Measurements from ENCODE around the gene BCAS3.
"Not testable (repeated sequence)": the region's sequence is repeated elsewhere in the genome, so short reads cannot be mapped to it uniquely, and the experiment has no call there.

BCAS3 gene

GRCh38 chr17:61223725-61224124 lies 546.1 kb downstream of the BCAS3 start:
- DNase-seq (ENCODE audit: low read depth, low spot score): no peak

GRCh38 chr17:61225178-61225882 lies 547.7 kb downstream of the BCAS3 start:
- no peak for DNase-seq (ENCODE audit: low read depth, low spot score)

- DNase-seq (ENCODE audit: low read depth, low spot score): no peak
Observed at GRCh38 chr17:61227866-61228265, 550.2 kb downstream of the BCAS3 start.

- DNase-seq (ENCODE audit: low read depth, low spot score): no peak
Observed at GRCh38 chr17:61230461-61230860, 552.8 kb downstream of the BCAS3 start.

- DNase-seq (ENCODE audit: low read depth, low spot score): no peak
Observed at GRCh38 chr17:61230972-61231820, 553.5 kb downstream of the BCAS3 start.

GRCh38 chr17:61232871-61233270 lies 555.2 kb downstream of the BCAS3 start:
- DNase-seq (ENCODE audit: low read depth, low spot score): no peak

GRCh38 chr17:61233991-61234750 lies 556.5 kb downstream of the BCAS3 start:
- DNase-seq (ENCODE audit: low read depth, low spot score): no peak

GRCh38 chr17:61235001-61235826 lies 557.6 kb downstream of the BCAS3 start:
- DNase-seq (ENCODE audit: low read depth, low spot score): no peak

GRCh38 chr17:61235827-61236197 lies 558.2 kb downstream of the BCAS3 start:
- DNase-seq (ENCODE audit: low read depth, low spot score): no peak

- no peak for DNase-seq (ENCODE audit: low read depth, low spot score)
Observed at GRCh38 chr17:61237275-61237674, 559.6 kb downstream of the BCAS3 start.

GRCh38 chr17:61238455-61238933 lies 560.8 kb downstream of the BCAS3 start:
- no peak for DNase-seq (ENCODE audit: low read depth, low spot score)

GRCh38 chr17:61239327-61239726 lies 561.7 kb downstream of the BCAS3 start:
- DNase-seq (ENCODE audit: low read depth, low spot score): no peak

GRCh38 chr17:61239953-61240352 lies 562.3 kb downstream of the BCAS3 start:
- no peak for DNase-seq (ENCODE audit: low read depth, low spot score)

GRCh38 chr17:61240851-61241468 lies 563.3 kb downstream of the BCAS3 start:
- DNase-seq (ENCODE audit: low read depth, low spot score): no peak

GRCh38 chr17:61244988-61245387 lies 567.3 kb downstream of the BCAS3 start:
- not testable (repeated sequence) for DNase-seq (ENCODE audit: low read depth, low spot score)

- DNase-seq (ENCODE audit: low read depth, low spot score): no peak
Observed at GRCh38 chr17:61245706-61246135, 568.1 kb downstream of the BCAS3 start.

GRCh38 chr17:61247439-61247838 lies 569.8 kb downstream of the BCAS3 start:
- DNase-seq (ENCODE audit: low read depth, low spot score): peak; percentile 83

GRCh38 chr17:61248399-61248798 lies 570.7 kb downstream of the BCAS3 start:
- no peak for DNase-seq (ENCODE audit: low read depth, low spot score)

GRCh38 chr17:61249649-61250299 lies 572.1 kb downstream of the BCAS3 start:
- DNase-seq (ENCODE audit: low read depth, low spot score): no peak

GRCh38 chr17:61250335-61250890 lies 572.8 kb downstream of the BCAS3 start:
- no peak for DNase-seq (ENCODE audit: low read depth, low spot score)

Data from smooth muscle cell of the brain vasculature (primary cell).